Upper lobe of right lung (tissue), 1 donor: ENCODE measurements around the gene CEP68. TPM values are rescaled to one million over a fixed set of nuclear protein-coding genes. Genes with fewer than 3 reads are reported as not detected.
"Not testable (repeated sequence)": the region's sequence is repeated elsewhere in the genome, so short reads cannot be mapped to it uniquely, and the experiment has no call there.

ENCODE experiments used
- ATAC-seq: fragments of 200-7000 bp; cut with Tn5 transposase; one replicate; pipeline ENCODE4 v1.9.1; 2020; ENCODE audit warnings: mild to moderate bottlenecking, moderate library complexity
- DNase-seq: peaks from one replicate; pipeline ENCODE4 v3.0.0-alpha.2; 2020
- H3K27ac ChIP-seq: fragments of 200-600 bp; one replicate; pipeline ENCODE4 v1.8.0; 2022
- H3K27me3 ChIP-seq: fragments of 200-600 bp; one replicate; pipeline ENCODE4 v1.8.0; 2022; ENCODE audit warnings: mild to moderate bottlenecking
- H3K36me3 ChIP-seq: fragments of 200-600 bp; one replicate; pipeline ENCODE4 v1.8.0; 2022
- H3K4me1 ChIP-seq: fragments of 200-600 bp; one replicate; pipeline ENCODE4 v1.8.0; 2022
- H3K4me3 ChIP-seq: fragments of 200-600 bp; one replicate; pipeline ENCODE4 v1.8.0; 2022; ENCODE audit warnings: mild to moderate bottlenecking
- H3K9me3 ChIP-seq: fragments of 200-600 bp; one replicate; pipeline ENCODE4 v1.8.0; 2022
- intact Hi-C: fragments of 100-400 bp; cut with DNase I; formaldehyde crosslinking; loops from one replicate; pipeline ENCODE4 v1.11.0; 2022
- total RNA-seq: library from RNA; stranded (reverse); fragmentation: NEBNext Ultra II Directional; extraction: Animal tissue kit (Norgen Biotek cat#: 25700); gene quantifications from one replicate; pipeline ENCODE4 v1.2.1, GENCODE V29; 2021
- TF ChIP-seq, protein P1 (sequence below): fragments of 200-600 bp; IDR thresholded peaks from one replicate; pipeline ENCODE4 v1.8.0; 2022; ENCODE audit warnings: antibody characterized with exemption
- donor health status: DM: no; HTN: yes; CAD: no; lungs with severe emphysema.

Gene CEP68
- total RNA-seq, 1 donor from 2014 or later, result 16.0 TPM

DNA sequence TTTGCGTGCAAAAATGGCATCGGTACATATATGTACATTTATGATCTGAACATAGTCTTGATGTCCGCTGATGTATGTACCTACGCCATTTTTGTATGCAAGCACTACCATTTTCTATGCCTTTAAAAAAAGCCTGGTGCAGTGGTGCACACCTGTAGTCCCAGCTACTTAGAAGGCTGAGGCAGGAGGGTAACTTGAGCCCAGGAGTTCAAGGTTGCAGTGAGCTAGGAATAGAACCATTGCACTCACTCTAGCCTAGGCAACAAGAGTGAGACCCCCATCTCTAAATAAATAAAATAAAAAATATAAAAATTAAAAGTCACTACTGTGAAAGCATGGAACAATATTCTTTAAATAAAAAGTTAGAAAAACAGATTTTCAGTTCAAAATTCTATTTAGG is 57.0 kb downstream of the CEP68 start:
- ATAC-seq (no peak), DNase-seq (no peak)
- H3K27me3 ChIP-seq, result no peaks in the 10 kb centered on the region
- no peaks in the 10 kb centered on the region for H3K36me3 ChIP-seq
- TF ChIP-seq, protein P1, sequence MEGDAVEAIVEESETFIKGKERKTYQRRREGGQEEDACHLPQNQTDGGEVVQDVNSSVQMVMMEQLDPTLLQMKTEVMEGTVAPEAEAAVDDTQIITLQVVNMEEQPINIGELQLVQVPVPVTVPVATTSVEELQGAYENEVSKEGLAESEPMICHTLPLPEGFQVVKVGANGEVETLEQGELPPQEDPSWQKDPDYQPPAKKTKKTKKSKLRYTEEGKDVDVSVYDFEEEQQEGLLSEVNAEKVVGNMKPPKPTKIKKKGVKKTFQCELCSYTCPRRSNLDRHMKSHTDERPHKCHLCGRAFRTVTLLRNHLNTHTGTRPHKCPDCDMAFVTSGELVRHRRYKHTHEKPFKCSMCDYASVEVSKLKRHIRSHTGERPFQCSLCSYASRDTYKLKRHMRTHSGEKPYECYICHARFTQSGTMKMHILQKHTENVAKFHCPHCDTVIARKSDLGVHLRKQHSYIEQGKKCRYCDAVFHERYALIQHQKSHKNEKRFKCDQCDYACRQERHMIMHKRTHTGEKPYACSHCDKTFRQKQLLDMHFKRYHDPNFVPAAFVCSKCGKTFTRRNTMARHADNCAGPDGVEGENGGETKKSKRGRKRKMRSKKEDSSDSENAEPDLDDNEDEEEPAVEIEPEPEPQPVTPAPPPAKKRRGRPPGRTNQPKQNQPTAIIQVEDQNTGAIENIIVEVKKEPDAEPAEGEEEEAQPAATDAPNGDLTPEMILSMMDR, result no peak
- peaks cover 46% of the 10 kb centered on the region for H3K4me1 ChIP-seq
- intact Hi-C loops, result no loop called here
- H3K27ac ChIP-seq, result no peak overlapping the region
- no peaks in the 10 kb centered on the region for H3K9me3 ChIP-seq
- H3K4me3 ChIP-seq, result no peak overlapping the region

DNA sequence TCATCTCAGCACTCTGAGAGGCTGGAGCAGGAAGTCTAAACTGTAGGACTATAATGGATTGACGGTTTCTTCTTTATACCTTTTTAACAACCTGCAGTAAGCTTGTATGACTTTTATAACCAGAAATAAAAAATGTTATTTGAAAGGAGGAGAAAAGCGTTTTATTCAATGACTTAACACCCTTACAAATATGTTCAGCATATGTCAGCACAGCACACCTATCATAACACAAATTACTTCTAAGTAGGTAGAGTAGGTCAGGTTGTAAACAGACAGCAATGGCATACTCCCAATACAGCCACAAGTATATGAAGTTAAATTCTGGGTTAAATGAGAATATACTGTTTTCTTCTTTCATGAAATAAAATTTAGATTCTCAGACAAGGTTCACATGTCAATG is 57.6 kb downstream of the CEP68 start:
- ATAC-seq, result no peak
- Histone ChIP-seq H3K4me3 (no peak overlapping the region), H3K9me3 (no peaks in the 10 kb centered on the region), H3K27ac (no peak overlapping the region), H3K27me3 (no peaks in the 10 kb centered on the region), H3K36me3 (no peaks in the 10 kb centered on the region), H3K4me1 (peaks cover 51% of the 10 kb centered on the region)
- DNase-seq, result no peak
- TF ChIP-seq, protein P1, result no peak
- intact Hi-C loops, result no loop called here

DNA sequence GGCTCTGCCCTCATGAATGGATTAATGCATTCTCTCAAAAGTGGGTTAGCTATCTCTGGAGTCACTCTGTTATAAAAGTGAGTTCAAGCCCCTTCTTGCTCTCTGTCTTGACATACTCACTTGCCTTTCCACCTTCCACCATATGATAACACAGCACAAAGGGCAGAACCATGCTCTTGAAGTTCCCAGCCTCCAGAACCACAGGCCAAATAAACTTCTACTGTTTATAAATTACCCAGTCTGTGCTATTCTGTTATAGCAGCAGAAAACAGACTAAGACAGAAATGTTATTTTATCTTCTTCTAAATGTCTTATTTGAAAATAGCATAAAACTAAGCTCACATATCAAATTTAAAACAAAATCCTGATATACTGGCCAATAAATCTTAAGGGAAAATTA is 58.7 kb downstream of the CEP68 start:
- no peaks in the 10 kb centered on the region for H3K9me3 ChIP-seq
- DNase-seq (no peak), ATAC-seq (no peak)
- intact Hi-C loops, result no loop called here
- no peak overlapping the region for H3K4me3 ChIP-seq
- TF ChIP-seq, protein P1, result no peak
- peaks cover 58% of the 10 kb centered on the region for H3K4me1 ChIP-seq
- H3K36me3 ChIP-seq, result no peaks in the 10 kb centered on the region
- H3K27me3 ChIP-seq, result no peaks in the 10 kb centered on the region
- H3K27ac ChIP-seq, result no peak overlapping the region

DNA sequence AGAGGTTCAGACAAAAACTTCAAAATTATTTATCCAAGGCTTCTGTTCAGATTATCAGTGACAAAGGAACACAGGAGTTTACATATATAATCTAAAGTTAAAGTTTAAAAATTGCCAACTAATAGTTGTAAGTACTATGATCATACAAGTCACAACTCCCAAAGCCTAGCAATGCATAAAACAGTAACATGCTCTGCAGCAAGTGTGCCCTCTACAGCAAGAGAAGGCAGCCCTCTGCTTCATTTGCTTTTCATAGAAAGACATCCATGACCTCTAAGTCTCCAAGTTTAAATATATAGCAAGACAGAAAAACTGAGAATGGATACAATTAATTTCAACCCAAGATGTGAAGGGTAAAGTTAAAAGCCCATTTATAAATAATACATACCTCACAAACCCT is 60.4 kb downstream of the CEP68 start:
- no peak overlapping the region for H3K27ac ChIP-seq
- ATAC-seq (no peak), DNase-seq (no peak)
- TF ChIP-seq, protein P1, result no peak
- peaks cover 2% of the 10 kb centered on the region for H3K36me3 ChIP-seq
- H3K9me3 ChIP-seq, result no peaks in the 10 kb centered on the region
- intact Hi-C loops, result no loop called here
- no peaks in the 10 kb centered on the region for H3K27me3 ChIP-seq
- H3K4me1 ChIP-seq, result peaks cover 69% of the 10 kb centered on the region
- H3K4me3 ChIP-seq, result no peak overlapping the region

DNA sequence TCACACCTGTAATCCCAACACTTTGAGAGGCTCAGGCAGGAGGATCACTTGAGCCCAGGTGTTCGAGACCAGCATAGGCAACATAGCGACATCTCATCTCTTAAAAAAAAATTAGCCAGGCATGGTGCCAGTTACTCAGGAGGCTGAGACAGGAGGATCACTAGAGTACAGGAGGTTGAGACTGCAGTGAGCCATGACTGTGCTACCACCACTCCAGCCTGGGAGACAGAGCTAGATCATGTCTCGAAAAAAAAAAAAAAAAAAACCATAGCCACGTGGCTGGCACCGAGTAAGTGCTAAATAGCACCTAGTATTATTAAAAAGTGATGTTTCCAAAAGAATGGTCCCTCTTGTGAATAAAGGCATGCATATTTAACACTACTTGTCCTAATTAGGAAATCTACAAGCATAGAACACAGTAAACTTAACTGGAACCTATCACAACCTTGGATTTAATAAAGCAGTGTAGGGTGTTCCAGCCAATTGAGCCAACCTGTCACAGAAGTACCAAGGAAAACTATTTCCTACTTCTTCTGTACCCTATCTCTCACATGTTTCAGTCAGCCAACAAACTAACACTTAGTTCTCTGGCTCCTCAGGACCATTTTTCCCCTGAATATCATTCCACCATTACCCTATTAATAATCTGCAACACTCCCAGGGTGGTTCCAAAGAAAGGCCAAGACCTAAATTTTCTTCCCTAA is 64.9 kb downstream of the CEP68 start:
- H3K27ac ChIP-seq, result peak overlapping the region; percentile 17
- ATAC-seq (no peak), DNase-seq (no peak)
- no peaks in the 10 kb centered on the region for H3K9me3 ChIP-seq
- no peaks in the 10 kb centered on the region for H3K27me3 ChIP-seq
- peaks cover 73% of the 10 kb centered on the region for H3K4me1 ChIP-seq
- intact Hi-C loops, result no loop called here
- peaks cover 3% of the 10 kb centered on the region for H3K36me3 ChIP-seq
- H3K4me3 ChIP-seq, result no peak overlapping the region
- TF ChIP-seq, protein P1, result no peak

DNA sequence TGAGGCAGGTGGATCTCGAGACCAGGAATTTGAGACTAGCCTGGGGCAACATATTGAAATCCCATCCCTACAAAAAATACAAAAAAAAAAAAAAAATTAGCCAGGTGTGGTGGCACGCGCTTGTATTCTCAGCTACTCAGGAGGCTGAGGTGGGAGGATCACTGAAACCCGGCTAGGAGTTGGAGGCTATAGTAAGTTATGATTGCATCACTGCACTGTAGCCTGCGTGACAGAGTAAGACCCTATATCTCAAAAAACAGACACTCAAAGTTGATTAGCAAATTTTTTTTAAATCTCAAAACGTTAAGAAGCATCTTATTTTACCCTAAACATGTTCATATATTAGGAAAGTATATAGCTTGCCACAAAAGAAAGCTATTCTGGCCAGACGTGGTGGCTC is 66.1 kb downstream of the CEP68 start:
- peaks cover 74% of the 10 kb centered on the region for H3K4me1 ChIP-seq
- intact Hi-C loops, result no loop called here

DNA sequence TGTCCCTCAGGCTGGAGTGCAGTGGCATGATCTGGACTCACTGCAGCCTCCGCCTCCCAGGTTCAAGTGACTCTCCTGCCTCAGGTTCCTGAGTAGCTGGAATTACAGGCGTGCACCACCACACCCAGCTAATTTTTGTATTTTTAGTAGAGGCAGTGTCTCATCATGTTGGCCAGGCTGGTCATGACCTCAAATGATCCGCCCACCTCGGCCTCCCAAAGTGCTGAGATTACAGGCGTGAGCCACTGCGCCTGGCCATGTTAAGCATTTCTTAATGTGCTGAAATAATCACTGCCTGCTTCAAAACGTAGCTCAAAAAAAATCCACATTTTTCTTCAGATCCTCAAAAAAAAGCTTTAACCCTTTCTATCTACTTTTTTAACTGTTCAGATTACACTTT is 69.2 kb downstream of the CEP68 start:
- H3K9me3 ChIP-seq, ATAC-seq, H3K27me3 ChIP-seq, intact Hi-C loops, H3K36me3 ChIP-seq, H3K4me3 ChIP-seq, DNase-seq: not testable (repeated sequence)
- Histone ChIP-seq H3K27ac (peak overlapping the region; percentile 38), H3K4me1 (peaks cover 64% of the 10 kb centered on the region)

More for the DNA sequence above, 66.1 kb downstream of the CEP68 start:
- DNase-seq, result no peak
- ATAC-seq, result no peak
- H3K36me3 ChIP-seq, result peaks cover 3% of the 10 kb centered on the region
- no peaks in the 10 kb centered on the region for H3K9me3 ChIP-seq
- H3K27ac ChIP-seq, result no peak overlapping the region
- H3K27me3 ChIP-seq, result no peaks in the 10 kb centered on the region
- TF ChIP-seq, protein P1, result no peak
- no peak overlapping the region for H3K4me3 ChIP-seq
